Measurements from ENCODE around the gene CERCAM.

The CERCAM gene

DNA sequence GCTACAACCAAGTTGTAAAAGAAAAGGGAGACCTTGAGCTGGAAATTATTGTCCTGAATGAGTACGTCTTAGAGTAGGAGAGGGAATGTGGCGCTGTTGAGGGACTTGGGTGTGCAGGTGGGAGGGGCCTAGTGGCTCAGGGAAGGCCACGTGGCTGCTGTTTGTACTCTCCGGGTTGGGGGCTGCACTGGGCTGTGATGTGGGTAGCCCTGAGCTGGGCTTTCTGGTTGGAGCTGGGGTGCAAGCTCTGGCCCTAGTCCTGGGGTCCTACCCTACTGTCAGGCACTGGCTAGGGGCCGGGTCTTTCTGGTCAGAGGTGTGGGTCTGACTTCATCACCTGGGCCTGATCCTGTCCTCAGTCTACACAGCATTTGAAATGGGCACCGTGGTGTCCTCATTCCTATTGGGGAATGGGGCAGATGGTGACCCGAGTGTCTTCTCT is 64.8 kb downstream of the CERCAM start:
- H3K4me3 ChIP-seq (ENCODE audit: low read length): no peak overlapping the region
- DNase-seq (ENCODE audit: low read depth): no peak
- TF ChIP-seq, protein P1, sequence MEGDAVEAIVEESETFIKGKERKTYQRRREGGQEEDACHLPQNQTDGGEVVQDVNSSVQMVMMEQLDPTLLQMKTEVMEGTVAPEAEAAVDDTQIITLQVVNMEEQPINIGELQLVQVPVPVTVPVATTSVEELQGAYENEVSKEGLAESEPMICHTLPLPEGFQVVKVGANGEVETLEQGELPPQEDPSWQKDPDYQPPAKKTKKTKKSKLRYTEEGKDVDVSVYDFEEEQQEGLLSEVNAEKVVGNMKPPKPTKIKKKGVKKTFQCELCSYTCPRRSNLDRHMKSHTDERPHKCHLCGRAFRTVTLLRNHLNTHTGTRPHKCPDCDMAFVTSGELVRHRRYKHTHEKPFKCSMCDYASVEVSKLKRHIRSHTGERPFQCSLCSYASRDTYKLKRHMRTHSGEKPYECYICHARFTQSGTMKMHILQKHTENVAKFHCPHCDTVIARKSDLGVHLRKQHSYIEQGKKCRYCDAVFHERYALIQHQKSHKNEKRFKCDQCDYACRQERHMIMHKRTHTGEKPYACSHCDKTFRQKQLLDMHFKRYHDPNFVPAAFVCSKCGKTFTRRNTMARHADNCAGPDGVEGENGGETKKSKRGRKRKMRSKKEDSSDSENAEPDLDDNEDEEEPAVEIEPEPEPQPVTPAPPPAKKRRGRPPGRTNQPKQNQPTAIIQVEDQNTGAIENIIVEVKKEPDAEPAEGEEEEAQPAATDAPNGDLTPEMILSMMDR (conservative IDR thresholded peaks at IDR 0.05; ENCODE audit: low read depth, low read length): no peak

GRCh38 chr9:128486201-128486600 is 65.5 kb downstream of the CERCAM start:
- DNase-seq (ENCODE audit: low read depth): no peak
- TF ChIP-seq, protein P1 (conservative IDR thresholded peaks at IDR 0.05; ENCODE audit: low read depth, low read length): no peak
- no peak overlapping the region for H3K4me3 ChIP-seq (ENCODE audit: low read length)
